ENCODE data around the gene HMGCS2. TPM values are rescaled to one million over a fixed set of nuclear protein-coding genes. Genes with fewer than 3 reads are reported as not detected.

Gene HMGCS2
- total and polyA plus RNA-seq, 2 donors from 2014 or later, result 3.9 to 163 TPM

DNA sequence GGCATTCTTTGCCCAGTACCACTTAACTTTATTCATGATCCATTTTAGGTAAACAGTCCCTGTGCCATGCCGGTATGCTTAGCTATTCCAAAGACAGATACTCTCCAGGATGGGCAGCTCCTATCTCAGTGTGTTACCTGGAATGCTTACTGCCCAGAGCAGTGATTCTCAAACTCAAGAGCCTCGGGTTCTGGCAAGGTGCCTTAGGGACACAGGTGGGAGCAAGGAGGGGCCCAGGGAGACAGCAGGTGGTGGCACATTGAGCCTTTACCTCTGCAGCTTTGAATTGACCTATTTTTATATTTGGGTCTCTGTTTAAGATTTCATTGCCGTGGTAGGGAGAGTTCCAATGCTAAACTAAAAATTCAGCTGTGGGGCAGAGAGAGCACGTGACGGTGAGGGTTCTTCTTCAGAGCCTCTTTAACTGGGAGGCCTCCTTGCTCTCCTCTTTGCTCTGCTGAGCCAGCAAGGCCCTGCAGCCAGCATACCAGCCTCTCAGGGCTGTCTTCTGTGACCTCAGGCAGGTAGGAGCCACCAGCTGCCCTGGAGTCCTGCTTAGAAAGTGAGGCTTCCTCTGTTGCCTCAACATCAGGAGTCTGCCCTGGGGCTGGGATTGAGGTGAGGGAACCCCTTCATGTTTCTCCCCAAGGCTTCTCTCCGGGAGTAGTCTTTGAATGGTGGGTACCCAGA is 36.8 kb downstream of the HMGCS2 start:
- Histone ChIP-seq H3K36me3 (ENCODE audit: control insufficient read depth in 2 of 3, insufficient read depth in 3 of 3, low read length in 3 of 3) (peaks cover 0 to 10% (median 7%) of the 10 kb centered on the region in 3 donors), H3K27me3 (ENCODE audit: control insufficient read depth, insufficient read depth, low read length) (no peaks in the 10 kb centered on the region), H3K4me1 (ENCODE audit: control insufficient read depth in 2 of 3, insufficient read depth in 2 of 3, low read depth in 1 of 3, low read length in 3 of 3) (no peaks in the 10 kb centered on the region), H3K4me3 (ENCODE audit: low read length in 3 of 3) (no peak overlapping the region), H3K27ac (ENCODE audit: low read depth in 2 of 2, low read length in 2 of 2) (no peak overlapping the region), H3K9me3 (ENCODE audit: control insufficient read depth in 2 of 3, insufficient read depth in 1 of 3, low read length in 3 of 3) (no peaks in the 10 kb centered on the region), H3K9ac (ENCODE audit: low read length in 3 of 3) (no peak overlapping the region)
- no peak for FAIRE-seq
- TF ChIP-seq, protein P1, sequence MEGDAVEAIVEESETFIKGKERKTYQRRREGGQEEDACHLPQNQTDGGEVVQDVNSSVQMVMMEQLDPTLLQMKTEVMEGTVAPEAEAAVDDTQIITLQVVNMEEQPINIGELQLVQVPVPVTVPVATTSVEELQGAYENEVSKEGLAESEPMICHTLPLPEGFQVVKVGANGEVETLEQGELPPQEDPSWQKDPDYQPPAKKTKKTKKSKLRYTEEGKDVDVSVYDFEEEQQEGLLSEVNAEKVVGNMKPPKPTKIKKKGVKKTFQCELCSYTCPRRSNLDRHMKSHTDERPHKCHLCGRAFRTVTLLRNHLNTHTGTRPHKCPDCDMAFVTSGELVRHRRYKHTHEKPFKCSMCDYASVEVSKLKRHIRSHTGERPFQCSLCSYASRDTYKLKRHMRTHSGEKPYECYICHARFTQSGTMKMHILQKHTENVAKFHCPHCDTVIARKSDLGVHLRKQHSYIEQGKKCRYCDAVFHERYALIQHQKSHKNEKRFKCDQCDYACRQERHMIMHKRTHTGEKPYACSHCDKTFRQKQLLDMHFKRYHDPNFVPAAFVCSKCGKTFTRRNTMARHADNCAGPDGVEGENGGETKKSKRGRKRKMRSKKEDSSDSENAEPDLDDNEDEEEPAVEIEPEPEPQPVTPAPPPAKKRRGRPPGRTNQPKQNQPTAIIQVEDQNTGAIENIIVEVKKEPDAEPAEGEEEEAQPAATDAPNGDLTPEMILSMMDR (IDR thresholded peaks at IDR 0.05; ENCODE audit: borderline replicate concordance, extremely low read depth, insufficient read depth), result no peak
- intact Hi-C loops (cut with DNase I), result no loop called here
- DNase-seq, result no peak

DNA sequence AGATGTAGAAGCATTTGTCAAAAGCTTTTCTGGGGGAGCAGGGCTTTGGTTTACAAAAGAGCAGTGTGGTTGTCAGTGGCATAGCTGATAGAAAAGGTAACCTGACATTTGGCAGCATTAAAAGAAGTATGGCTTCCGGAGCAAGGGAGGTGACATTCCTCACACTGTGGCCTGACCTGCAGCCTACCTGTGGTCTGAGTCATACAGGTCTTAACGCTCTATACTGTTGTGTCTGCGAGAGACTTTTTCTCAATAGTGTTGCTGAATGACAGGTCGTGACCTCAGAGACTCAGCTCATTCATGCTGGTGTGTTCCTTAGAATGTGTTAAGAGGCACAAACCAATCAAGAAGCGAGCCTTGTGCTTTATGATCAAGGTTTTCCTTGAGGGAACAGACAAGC is 37.6 kb downstream of the HMGCS2 start:
- no peak overlapping the region for H3K9ac ChIP-seq (ENCODE audit: low read length in 3 of 3)
- peaks cover 0 to 8% (median 4%) of the 10 kb centered on the region in 3 donors for H3K36me3 ChIP-seq (ENCODE audit: control insufficient read depth in 2 of 3, insufficient read depth in 3 of 3, low read length in 3 of 3)
- no peak for FAIRE-seq

DNA sequence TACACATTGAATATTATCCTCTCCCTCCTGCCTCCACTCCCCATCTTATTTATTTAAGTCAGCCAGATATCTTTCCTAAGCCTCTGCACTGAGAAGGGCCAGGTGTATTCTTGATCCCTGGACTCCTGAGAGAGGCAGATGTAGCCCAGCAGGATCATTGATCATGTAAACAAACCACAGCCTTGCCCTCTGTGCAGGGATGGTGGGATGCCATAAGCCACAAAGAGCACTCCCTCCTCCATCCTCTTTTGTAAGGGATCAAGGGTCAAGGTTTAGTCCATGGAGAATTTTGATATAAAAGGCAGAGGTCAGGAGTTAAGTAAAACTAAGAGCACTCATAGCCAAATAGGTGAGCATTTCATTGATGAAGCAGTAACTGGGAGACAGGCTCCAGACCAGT is 39.7 kb downstream of the HMGCS2 start:
- TF ChIP-seq, protein P1 (IDR thresholded peaks at IDR 0.05; ENCODE audit: borderline replicate concordance, extremely low read depth, insufficient read depth), result no peak
- H3K27me3 ChIP-seq (ENCODE audit: control insufficient read depth, insufficient read depth, low read length), result no peaks in the 10 kb centered on the region
- no peak for FAIRE-seq

More for the DNA sequence above, 37.6 kb downstream of the HMGCS2 start:
- no peak overlapping the region for H3K27ac ChIP-seq (ENCODE audit: low read depth in 2 of 2, low read length in 2 of 2)
- no peaks in the 10 kb centered on the region for H3K27me3 ChIP-seq (ENCODE audit: control insufficient read depth, insufficient read depth, low read length)
- DNase-seq, result no peak
- H3K9me3 ChIP-seq (ENCODE audit: control insufficient read depth in 2 of 3, insufficient read depth in 1 of 3, low read length in 3 of 3), result no peaks in the 10 kb centered on the region
- TF ChIP-seq, protein P1 (IDR thresholded peaks at IDR 0.05; ENCODE audit: borderline replicate concordance, extremely low read depth, insufficient read depth), result no peak
- no peaks in the 10 kb centered on the region for H3K4me1 ChIP-seq (ENCODE audit: control insufficient read depth in 2 of 3, insufficient read depth in 2 of 3, low read depth in 1 of 3, low read length in 3 of 3)
- intact Hi-C loops (cut with DNase I), result no loop called here
- no peak overlapping the region for H3K4me3 ChIP-seq (ENCODE audit: low read length in 3 of 3)

More for the DNA sequence above, 39.7 kb downstream of the HMGCS2 start:
- peaks cover under 1 to 8% (median 8%) of the 10 kb centered on the region in 3 donors for H3K36me3 ChIP-seq (ENCODE audit: control insufficient read depth in 2 of 3, insufficient read depth in 3 of 3, low read length in 3 of 3)
- DNase-seq, result no peak
- no peak overlapping the region for H3K4me3 ChIP-seq (ENCODE audit: low read length in 3 of 3)
- H3K9me3 ChIP-seq (ENCODE audit: control insufficient read depth in 2 of 3, insufficient read depth in 1 of 3, low read length in 3 of 3), result no peaks in the 10 kb centered on the region
- H3K9ac ChIP-seq (ENCODE audit: low read length in 3 of 3), result no peak overlapping the region
- no peaks in the 10 kb centered on the region for H3K4me1 ChIP-seq (ENCODE audit: control insufficient read depth in 2 of 3, insufficient read depth in 2 of 3, low read depth in 1 of 3, low read length in 3 of 3)
- intact Hi-C loops (cut with DNase I), result no loop called here
- no peak overlapping the region for H3K27ac ChIP-seq (ENCODE audit: low read depth in 2 of 2, low read length in 2 of 2)
